KBM-7 (cell line): Measurements from ENCODE around the gene RNF8.
"Not testable (repeated sequence)": the region's sequence is repeated elsewhere in the genome, so short reads cannot be mapped to it uniquely, and the experiment has no call there.

Experiments
- DNase-seq: peaks from one replicate; pipeline ENCODE4 v3.0.0-alpha.2; 2015
- in situ Hi-C: fragments of 300-500 bp; cut with MboI; formaldehyde crosslinking; loops from 2 replicates; pipeline ENCODE4 v1.14.3; 2020; ENCODE audit warnings: low sequenced_read_pairs, low pct_unique_long_range_greater_than_20kb, mixed read lengths

Gene RNF8

GRCh38 chr6:37382994-37383765 lies 29.4 kb downstream of the RNF8 start:
- no peak for DNase-seq
- in situ Hi-C loops, result no loop called here

GRCh38 chr6:37388578-37388977 lies 34.8 kb downstream of the RNF8 start:
- no peak for DNase-seq
- in situ Hi-C loops, result no loop called here

DNA sequence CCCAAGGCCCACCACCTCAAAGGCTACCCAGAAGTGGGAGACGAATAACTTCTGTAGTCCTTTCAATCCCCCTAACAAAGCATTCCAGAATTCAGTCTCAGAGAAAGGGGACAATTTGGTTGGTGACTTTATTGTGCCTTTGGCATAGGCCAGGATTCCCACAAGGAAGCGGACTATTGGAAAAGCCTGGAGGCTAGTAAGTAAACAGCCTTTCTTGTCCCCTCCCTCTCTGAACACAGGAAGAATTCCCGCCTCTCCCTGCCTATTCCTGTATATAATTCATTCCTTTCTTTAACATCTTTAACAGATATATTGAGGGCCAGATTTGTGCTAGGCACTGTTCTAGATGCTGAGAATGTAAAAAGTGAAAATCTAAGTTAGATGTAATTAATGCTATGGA lies 36.1 kb downstream of the RNF8 start:
- in situ Hi-C loops, result no loop called here
- no peak for DNase-seq

DNA sequence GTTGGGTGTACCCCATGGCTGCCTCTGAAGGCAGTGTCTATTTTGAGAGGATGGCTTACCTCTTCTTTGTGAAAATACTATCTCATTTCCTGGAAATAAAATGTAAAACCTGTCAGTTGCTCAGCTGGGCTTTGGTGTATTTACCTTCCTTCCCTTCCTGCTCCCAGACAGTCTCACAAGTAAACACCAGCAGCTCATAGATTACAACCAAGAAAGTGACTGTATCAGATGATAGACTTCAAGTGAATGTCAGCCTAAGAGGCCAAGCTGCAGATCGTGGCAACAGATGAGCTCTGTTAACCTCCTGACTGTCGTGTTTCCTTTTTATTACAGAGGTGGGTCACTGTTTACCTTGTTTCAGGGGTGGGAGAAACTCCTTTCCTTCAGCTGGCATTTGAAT lies 37.3 kb downstream of the RNF8 start:
- in situ Hi-C loops, result no loop called here
- no peak for DNase-seq

GRCh38 chr6:37392821-37393220 lies 39.0 kb downstream of the RNF8 start:
- in situ Hi-C loops, result no loop called here
- no peak for DNase-seq

DNA sequence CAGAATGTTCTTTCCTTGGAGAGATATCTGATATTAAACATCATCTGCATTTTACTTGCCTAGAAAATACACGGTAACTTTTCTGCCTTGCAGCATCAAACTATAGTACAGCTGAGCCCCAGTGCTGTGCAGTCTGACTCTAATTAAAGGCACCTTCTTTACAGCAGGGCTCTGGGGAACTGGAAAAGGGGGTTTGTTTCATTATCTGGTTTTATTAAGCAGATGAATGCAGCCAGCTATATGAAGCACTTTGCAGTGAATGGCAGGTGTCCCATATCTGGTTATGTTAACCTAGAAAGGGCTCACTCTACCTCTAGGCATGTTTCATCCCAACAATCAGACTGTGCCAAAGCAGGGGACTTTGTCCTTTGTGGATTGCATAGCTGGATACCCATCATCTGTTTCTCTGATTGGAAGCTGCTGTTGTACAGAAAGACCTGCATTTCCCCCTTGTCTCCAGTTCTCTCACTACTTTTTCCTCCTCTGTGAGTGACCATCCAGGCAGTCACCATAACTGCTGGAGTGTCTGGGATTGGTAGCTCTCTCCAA lies 39.7 kb downstream of the RNF8 start:
- no peak for DNase-seq
- in situ Hi-C loops, result no loop called here

GRCh38 chr6:37396571-37397180 lies 42.9 kb downstream of the RNF8 start:
- in situ Hi-C loops, result no loop called here
- no peak for DNase-seq

- DNase-seq, result no peak
- in situ Hi-C loops, result no loop called here
Observed at GRCh38 chr6:37399131-37399530, 45.3 kb downstream of the RNF8 start.

- in situ Hi-C loops, result no loop called here
- DNase-seq, result no peak
Observed at GRCh38 chr6:37399795-37400490, 46.2 kb downstream of the RNF8 start.

DNA sequence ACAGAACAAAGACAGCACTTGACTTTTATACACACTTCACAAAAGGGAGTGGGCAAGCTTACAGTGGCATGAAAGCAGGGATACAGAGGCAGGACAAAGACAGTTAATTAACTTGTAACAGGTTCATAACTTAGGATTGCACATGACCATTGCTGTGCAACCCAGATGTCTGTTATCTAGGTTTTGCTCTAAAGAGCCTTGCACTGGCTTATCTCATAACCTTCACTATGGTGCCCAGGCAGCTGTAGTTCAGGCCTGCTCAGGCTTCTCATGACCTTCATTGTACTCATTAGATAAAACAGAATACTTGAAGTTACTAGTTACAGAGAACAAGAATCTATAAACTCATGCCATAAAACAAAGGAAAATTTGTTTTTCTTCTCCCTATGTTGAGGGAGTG lies 47.9 kb downstream of the RNF8 start:
- in situ Hi-C loops, DNase-seq: not testable (repeated sequence)

- no peak for DNase-seq
- in situ Hi-C loops, result no loop called here
Observed at GRCh38 chr6:37406726-37407341, 53.1 kb downstream of the RNF8 start.

DNA sequence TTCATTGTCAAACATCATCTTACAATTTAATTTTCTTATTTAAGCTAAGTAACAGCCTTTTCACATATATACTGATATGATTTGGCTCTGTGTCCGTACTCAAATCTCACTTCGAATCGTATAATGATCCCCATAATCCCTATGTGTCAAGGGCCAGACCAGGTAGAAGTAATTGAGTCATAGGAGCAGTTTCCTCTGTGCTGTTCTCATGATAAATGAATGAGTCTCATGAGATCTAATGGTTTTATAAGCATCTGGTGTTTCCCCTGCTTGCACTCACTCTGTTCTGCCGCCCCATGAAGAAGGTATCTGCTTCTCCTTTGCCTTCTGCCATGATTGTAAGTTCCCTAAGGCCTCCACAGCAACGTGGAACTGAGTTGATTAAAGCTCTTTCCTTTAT lies 54.2 kb downstream of the RNF8 start:
- no peak for DNase-seq
- in situ Hi-C loops, result no loop called here

DNA sequence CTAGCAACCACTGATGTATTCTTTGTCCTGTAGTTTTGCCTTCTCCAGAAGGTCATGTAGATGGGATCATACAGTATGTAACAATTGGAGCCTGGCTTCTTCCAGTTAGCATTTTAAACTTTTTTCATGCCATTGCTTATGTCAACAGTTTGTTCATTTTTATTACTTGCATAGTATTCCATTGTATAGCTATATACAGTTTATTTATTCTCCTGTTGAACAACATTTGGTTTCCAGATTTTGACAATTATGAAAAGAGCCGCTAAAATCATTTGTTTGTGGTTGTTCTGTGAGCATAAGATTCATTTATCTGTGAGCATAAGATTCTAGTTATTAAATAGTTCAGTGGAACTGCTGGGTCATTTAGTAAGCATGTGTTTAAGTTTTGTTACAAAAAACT lies 55.7 kb downstream of the RNF8 start:
- DNase-seq, result no peak
- in situ Hi-C loops, result no loop called here

DNA sequence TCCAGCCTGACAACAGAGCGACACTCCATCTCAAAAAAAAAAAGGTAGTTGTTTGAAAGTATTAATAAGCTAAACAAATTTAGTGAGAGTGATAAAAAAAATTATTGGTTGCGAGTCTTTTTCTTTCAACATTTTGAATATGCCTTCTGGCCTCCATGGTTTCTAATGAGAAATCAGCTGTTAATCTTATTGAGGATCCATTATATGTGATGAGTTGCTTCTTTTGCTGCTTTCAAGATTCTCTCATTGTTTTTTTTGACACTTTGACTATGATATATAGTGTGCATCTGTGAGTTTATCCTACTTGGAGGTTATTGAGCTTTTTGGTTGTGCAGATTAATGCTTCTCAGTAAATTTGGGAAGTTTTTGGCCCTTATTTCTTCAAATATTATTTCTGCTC lies 63.6 kb downstream of the RNF8 start:
- in situ Hi-C loops, result no loop called here
- no peak for DNase-seq

DNA sequence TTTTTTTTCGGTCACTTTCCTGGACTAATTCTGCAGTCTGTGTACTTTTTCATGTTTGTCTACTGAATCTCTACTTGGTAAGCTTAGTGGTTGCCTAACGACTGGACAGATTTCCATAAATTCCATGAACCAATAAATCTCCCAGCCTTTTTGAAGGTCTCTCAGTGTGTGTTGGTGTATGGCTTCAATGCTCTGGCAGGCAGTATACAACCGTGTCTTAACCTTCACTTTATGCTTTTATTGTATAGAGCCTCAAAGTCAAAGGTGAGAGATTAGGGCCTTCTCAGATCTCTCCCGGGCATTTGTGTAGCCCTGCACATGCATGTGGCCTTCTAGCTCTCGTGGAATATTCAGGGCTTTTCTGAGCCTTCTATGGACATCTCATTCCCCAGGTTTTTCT lies 64.9 kb downstream of the RNF8 start:
- no peak for DNase-seq
- in situ Hi-C loops, result no loop called here

DNA sequence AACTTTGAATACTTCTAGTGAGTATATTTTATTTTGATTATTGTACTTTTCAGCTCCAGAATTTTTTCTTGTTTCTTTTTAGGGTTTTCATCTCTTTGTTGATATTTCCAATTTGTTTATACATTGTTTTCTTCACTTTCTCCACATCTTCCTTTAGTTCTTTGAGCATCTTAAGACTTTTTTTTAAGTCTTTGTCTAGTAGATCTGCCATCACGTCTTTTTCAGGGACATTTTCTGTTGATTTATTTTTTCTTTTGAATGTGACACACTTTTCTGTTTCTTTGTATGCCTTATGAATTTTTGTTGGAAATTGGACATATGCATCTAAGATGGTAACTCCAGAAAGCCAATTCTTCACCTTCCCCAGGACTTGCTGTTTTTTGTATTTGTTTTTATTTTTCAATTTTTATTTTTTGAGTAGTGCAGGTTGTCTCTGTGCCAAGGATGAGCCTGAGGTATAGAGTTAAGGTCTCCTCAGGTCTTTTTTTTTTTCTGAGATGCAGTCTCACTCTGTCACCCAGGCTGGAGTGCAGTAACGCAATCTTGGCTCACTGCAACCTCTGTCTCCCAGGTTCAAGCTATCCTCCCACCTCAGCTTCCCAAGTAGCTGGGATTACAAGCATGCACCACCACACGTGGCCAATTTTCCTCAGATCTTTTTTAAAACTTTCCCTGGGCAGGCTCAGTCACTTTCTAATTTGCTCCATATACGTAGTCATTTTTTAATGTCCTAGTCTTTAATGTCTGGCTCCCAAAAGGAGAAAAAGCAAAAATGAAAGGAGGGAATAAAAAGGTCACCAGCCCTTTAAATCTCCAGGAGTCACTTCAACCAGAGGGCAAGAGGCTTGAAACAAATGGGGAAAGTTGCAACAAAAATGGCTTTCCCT lies 72.5 kb downstream of the RNF8 start:
- no peak for DNase-seq

DNA sequence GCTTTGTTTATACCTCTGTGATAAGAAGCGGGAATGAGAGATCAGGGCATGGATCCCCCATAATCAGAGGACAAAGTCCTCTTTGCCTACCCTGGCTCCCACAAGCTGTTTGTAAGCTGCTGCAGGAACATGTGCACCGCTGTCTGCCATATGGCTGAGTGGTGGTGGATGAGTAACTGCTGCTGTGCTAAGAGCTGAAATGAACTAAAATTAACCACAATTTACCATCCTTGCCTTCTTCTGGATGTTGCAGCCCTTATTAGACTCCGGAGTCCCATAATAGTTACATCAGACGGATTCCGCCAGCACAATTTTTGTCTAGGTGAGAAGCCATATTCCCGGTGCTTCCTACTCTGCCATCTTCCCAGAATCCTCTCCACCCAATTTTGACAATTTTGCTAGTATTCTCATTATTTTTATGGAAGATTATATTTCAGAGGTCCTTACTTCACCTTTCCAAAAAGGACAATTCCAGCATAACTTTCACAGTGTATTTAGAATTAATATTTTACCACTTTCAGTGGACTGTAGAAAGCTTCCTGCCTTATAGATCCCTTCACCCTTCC lies 73.2 kb downstream of the RNF8 start:
- in situ Hi-C loops, result no loop called here
- no peak for DNase-seq

More for the DNA sequence above, 72.5 kb downstream of the RNF8 start:
- in situ Hi-C loops, result no loop called here

DNA sequence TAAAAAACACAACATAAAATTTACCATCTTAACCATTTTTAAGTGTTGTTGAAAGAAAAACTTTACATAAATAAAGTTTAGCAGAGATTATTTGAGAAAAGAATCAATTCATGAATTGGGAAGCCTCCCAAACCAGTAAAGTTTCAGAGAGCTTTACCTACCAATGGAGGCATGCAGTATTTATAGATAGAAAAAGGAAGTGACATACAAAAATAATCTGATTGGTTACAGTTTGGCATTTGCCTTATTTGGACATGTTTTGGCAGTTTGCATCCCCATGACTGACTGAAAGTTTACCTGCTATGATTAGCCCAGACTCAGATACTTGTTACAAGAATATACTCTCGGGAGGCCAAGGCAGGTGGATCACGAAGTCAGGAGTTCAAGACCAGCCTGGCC lies 75.6 kb downstream of the RNF8 start:
- peak; percentile 24 for DNase-seq
- in situ Hi-C loops, result no loop called here

DNA sequence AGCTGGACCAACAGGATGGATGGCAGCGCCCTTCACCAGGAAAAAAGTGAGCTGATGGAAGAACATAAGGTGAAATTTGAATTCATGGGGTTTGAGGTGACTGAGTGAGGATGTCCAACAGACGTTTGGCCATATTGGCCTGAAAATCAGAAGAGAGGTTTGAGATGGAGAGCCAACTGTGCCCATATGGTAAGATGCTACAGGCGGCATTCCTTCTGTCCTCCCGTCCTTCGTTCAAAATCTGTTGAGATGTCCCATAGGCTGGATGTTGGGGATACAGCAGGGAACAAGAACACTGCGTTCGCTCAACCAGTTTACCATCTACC lies 78.8 kb downstream of the RNF8 start:
- in situ Hi-C loops, result no loop called here

More for the DNA sequence above, 78.8 kb downstream of the RNF8 start:
- no peak for DNase-seq
